ENCODE measurements around the gene PPIC.
"Not testable (repeated sequence)": the region's sequence is repeated elsewhere in the genome, so short reads cannot be mapped to it uniquely, and the experiment has no call there.

PPIC gene

DNA sequence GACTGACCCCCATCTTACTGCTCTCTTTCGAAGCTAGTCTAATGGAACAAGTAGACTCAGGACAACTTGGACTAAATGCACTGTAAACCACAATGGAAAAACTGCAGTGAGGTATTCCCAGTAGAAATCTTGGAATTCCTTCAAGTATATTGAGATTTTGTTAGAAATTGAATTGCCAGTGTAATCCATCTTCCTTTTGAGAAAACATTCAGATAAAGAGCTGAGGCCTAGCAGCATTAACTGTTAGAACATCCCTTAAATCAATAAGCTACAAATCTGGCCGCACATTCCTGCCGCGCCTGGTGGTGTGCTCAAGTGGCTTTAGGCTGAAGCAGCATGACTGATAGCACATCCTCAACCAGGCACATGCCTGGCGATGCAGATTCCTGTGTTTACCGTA is 29.3 kb downstream of the PPIC start:
- DNase-seq = no peak

- no peak for DNase-seq
These were observed 34.7 kb downstream of the PPIC start for GRCh38 chr5:123001808-123002207.

GRCh38 chr5:123000731-123001130 is 35.8 kb downstream of the PPIC start:
- DNase-seq = no peak

DNA sequence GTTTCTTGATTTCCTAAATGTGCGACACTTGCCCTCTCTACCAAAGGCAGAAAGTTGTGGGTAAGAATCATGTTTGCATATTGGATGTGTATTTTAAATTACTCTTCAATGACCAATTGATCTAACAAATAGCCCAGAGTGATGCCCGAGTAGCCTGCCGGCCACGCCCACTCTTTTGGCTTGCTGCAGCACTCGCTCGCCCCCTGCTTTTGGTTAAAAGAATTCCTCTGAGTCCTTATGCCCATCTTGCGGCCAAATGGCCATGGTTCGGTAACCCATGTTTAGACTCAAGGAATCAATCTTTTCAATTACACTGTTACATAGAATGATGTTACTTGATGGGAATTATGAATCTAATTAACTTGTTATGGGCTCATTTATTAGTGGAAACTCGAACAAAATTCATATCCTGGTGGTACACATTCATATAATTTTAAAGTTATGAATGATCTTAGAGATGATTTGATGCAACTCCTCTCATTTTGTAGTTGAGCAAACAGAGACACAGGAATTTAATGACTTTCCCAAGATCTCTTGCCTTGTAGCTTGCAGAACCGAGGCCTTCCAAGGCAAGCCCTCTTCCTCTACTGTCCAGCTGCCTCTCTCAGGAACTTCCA is 36.5 kb downstream of the PPIC start:
- no peak for DNase-seq

DNA sequence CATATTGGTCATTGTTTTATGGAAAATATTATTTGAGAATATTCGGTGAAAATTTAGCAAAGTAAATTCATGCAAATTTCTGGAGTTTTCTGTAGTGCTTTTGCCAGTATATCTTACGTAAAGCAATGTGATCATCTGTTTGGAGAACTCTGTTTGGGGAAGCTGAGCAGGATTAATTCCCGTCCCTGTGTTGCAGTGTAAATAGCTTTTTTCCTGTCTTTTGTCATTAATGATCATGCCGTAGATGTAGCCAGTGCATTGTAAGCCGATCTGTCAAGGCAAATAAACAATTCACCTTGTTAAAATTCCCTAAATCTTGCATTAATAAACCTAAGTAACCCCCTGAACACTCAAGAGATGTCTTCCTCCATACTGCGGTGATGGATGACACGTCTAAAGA is 39.2 kb downstream of the PPIC start:
- no peak for DNase-seq

- DNase-seq = no peak
These were observed 40.4 kb downstream of the PPIC start for GRCh38 chr5:122996091-122996490.

- DNase-seq = no peak
These were observed 50.4 kb downstream of the PPIC start for GRCh38 chr5:122985954-122986721.

GRCh38 chr5:122985006-122985700 is 51.4 kb downstream of the PPIC start:
- DNase-seq = no peak

- no peak for DNase-seq
These were observed 52.1 kb downstream of the PPIC start for GRCh38 chr5:122984425-122984824.

GRCh38 chr5:122982376-122982775 is 54.1 kb downstream of the PPIC start:
- DNase-seq = no peak

DNA sequence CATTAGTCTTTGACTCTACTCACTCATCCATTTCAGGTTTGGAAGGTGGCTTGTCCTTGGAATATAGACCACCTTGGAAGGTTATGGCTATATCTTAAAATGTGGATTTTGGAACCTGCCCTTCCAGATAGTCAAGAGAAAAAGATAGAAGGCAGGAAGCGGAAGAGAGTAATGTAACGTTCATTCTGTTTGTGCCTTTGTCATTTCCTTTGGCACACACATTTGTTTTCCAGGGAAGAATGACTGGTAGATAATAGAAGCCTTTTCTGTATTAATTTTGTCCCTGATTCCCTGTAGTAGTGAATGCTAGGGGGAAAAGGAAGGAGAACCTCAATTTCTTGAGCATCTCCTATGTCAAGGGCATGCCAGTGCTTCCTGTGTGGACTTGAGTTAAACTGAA is 54.7 kb downstream of the PPIC start:
- DNase-seq = no peak

DNA sequence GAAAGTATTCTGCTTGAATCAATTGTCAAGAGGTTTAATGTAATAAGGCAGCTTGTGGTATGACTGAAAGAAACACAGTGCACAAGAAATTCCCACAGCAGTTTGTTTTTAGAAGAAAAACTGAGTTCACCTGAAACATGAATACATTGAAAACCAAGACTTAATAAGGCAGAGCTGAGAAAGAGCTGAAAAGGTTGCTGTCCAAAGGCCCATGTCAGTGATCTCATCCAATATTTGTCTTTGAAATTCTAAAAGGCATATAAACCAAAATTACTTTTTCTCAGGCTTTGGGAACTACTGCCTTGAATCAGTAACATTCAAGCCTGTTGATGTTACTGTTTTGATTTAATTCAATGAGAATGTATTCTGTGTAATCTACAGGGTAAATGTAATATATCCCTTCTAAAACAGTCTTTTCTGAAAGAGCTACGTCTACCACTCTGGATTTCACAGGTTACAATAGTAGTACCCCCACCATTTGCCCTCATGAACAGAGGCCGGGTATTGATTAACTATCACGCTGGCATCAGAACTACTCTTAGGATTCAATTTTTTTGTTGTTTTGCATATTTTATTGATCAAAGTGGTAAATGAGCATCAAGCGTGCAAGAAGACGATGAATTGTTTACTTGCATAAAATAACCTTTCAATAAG is 57.8 kb downstream of the PPIC start:
- no peak for DNase-seq

DNA sequence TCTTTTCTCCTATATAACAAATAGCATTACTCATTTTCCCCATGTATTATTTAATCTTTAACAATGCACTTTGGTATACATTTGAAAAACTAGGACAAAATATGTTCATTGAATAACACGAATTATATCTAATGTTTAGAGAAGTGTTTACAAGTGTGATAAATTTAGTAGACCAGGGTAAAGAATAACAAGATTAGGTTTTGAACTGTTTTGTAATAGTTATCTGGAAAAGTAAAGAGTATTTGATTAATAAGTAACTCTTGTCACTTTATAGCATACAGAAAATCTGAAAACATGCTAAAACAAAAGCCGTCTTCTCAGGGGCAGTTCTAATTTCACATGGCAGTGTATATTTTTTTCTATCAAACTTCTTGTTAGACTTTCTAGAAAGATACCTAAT is 58.5 kb downstream of the PPIC start:
- DNase-seq = no peak

- DNase-seq = no peak
These were observed 59.2 kb downstream of the PPIC start for GRCh38 chr5:122977319-122977718.

- not testable (repeated sequence) for DNase-seq
These were observed 62.3 kb downstream of the PPIC start for GRCh38 chr5:122974251-122974650.

DNA sequence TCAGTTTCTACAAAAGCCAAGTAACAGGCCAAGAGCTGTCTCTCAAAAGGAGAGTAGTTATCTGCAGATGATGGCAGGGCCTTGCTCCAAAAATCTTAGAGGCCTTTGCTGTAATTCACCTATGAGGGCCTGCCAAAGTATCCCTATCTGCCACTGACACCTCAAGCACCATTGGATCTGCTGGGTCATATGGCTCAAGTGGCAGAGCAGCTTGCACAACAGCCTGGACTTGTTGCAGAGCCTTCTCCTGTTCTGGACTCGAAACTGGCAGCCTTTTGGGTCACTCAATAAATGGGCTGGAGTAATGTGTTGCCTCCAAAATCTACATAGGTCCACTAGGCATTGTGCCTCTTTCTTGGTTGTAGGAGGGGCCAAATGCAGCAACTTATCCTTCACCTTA is 62.8 kb downstream of the PPIC start:
- not testable (repeated sequence) for DNase-seq

All from NCI-H1048 (cell line).